ENCODE data around the gene MAN2A1.

Gene MAN2A1

GRCh38 chr5:109682383-109682782 is 7.3 kb upstream of the MAN2A1 start:
- no peak for FAIRE-seq

GRCh38 chr5:109685916-109686315 is 3.8 kb upstream of the MAN2A1 start:
- FAIRE-seq, result no peak

GRCh38 chr5:109688630-109688969 is 1.1 kb upstream of the MAN2A1 start:
- FAIRE-seq, result no peak

GRCh38 chr5:109688970-109689739 is 572 bp upstream of the MAN2A1 start:
- no peak for FAIRE-seq

- no peak for FAIRE-seq
These were observed 681 bp downstream of the MAN2A1 start for GRCh38 chr5:109690242-109690974.

GRCh38 chr5:109690975-109691574 is 1.3 kb downstream of the MAN2A1 start:
- no peak for FAIRE-seq

GRCh38 chr5:109691996-109692395 is 2.3 kb downstream of the MAN2A1 start:
- no peak for FAIRE-seq

- no peak for FAIRE-seq
These were observed 3.1 kb downstream of the MAN2A1 start for GRCh38 chr5:109692852-109693251.

- FAIRE-seq, result no peak
These were observed 4.0 kb downstream of the MAN2A1 start for GRCh38 chr5:109693535-109694400.

GRCh38 chr5:109694451-109694891 is 4.7 kb downstream of the MAN2A1 start:
- no peak for FAIRE-seq

GRCh38 chr5:109695005-109695926 is 5.5 kb downstream of the MAN2A1 start:
- FAIRE-seq, result no peak

GRCh38 chr5:109697339-109697738 is 7.6 kb downstream of the MAN2A1 start:
- FAIRE-seq, result no peak

- no peak for FAIRE-seq
These were observed 10.9 kb downstream of the MAN2A1 start for GRCh38 chr5:109700516-109701153.

- FAIRE-seq, result no peak
These were observed 11.5 kb downstream of the MAN2A1 start for GRCh38 chr5:109701252-109701651.

- FAIRE-seq, result no peak
These were observed 12.1 kb downstream of the MAN2A1 start for GRCh38 chr5:109701792-109702191.

GRCh38 chr5:109703166-109703565 is 13.4 kb downstream of the MAN2A1 start:
- no peak for FAIRE-seq

- no peak for FAIRE-seq
These were observed 14.1 kb downstream of the MAN2A1 start for GRCh38 chr5:109703829-109704228.

GRCh38 chr5:109704282-109704952 is 14.7 kb downstream of the MAN2A1 start:
- FAIRE-seq, result no peak

- FAIRE-seq, result no peak
These were observed 15.9 kb downstream of the MAN2A1 start for GRCh38 chr5:109705596-109705995.

- no peak for FAIRE-seq
These were observed 16.4 kb downstream of the MAN2A1 start for GRCh38 chr5:109706095-109706494.

GRCh38 chr5:109707531-109707930 is 17.8 kb downstream of the MAN2A1 start:
- FAIRE-seq, result no peak
